SK-N-SH (cell line): ENCODE data around the gene TNK2.

Experiments
- CHD2 ChIP-seq: fragments of 150-350 bp; IDR thresholded peaks from 2 replicates; pipeline ENCODE4 v1.6.1; 2018; ENCODE audit warnings: low read length; ENCODE audit not compliant: partially characterized antibody
- POLR2AphosphoS5 ChIP-seq: IDR thresholded peaks from 2 replicates; pipeline ENCODE4 v1.6.1; 2012; ENCODE audit warnings: low read depth, low read length
- RCOR1 ChIP-seq: fragments of 150-350 bp; IDR thresholded peaks from 2 replicates; pipeline ENCODE4 v1.6.1; 2017; ENCODE audit warnings: antibody characterized with exemption, low read length
- SMC3 ChIP-seq: IDR thresholded peaks from 2 replicates; pipeline ENCODE4 v1.6.1; 2012; ENCODE audit warnings: low read depth, low read length, improper control_type of control experiment
- TF ChIP-seq, protein P1 (sequence below): IDR thresholded peaks from 2 replicates; pipeline ENCODE4 v1.6.1; 2012; ENCODE audit warnings: mild to moderate bottlenecking, low read depth, low read length, moderate library complexity
- TF ChIP-seq, protein P2 (sequence below): IDR thresholded peaks from 2 replicates; pipeline ENCODE4 v1.4.0; 2012; ENCODE audit warnings: low read depth, borderline replicate concordance

DNA sequence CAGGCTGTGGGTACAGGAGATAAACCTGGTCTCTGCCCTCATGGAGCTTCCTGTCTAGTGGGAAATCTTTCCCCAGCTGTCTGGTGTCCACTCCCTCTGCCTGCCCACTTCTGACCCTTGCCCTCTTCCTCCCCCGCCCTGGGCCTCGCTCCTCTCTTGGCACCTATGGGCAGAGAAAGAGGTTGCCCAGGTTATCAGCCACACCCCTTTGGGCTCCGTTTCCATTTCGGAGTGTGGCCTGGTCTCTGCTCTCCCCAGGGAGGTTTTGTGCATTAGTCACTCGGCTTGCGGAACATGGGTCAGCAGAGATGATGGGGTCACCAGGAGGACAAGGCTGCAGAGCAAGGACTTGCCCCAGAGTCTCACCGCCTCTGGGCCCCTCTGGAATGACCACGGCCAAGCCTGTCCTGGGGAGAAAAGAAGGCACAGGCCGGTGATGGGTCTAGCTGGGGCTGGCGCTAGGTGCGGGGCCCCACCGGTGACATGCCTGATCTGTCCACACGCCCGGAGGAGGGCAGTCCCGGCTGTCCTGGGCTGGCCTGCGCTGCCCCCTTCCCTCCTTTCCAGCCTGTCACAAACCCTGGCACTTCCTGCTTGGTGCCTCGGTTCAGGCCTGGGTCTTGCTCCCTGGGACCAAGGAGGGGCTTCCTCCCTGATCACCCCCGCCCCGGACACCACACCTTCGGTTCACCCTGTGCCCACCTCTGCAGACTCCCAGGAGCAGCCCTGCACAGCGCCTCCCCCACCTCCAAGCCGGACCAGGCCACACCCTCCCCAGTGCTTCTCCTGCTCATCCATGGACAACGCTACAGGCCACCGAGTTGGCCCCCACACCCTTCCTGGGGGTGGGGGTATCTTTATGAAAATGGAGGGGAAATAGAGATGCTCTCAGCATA lies 61.0 kb downstream of the TNK2 start:
- no peak for TF ChIP-seq CHD2
- TF ChIP-seq, protein P1, sequence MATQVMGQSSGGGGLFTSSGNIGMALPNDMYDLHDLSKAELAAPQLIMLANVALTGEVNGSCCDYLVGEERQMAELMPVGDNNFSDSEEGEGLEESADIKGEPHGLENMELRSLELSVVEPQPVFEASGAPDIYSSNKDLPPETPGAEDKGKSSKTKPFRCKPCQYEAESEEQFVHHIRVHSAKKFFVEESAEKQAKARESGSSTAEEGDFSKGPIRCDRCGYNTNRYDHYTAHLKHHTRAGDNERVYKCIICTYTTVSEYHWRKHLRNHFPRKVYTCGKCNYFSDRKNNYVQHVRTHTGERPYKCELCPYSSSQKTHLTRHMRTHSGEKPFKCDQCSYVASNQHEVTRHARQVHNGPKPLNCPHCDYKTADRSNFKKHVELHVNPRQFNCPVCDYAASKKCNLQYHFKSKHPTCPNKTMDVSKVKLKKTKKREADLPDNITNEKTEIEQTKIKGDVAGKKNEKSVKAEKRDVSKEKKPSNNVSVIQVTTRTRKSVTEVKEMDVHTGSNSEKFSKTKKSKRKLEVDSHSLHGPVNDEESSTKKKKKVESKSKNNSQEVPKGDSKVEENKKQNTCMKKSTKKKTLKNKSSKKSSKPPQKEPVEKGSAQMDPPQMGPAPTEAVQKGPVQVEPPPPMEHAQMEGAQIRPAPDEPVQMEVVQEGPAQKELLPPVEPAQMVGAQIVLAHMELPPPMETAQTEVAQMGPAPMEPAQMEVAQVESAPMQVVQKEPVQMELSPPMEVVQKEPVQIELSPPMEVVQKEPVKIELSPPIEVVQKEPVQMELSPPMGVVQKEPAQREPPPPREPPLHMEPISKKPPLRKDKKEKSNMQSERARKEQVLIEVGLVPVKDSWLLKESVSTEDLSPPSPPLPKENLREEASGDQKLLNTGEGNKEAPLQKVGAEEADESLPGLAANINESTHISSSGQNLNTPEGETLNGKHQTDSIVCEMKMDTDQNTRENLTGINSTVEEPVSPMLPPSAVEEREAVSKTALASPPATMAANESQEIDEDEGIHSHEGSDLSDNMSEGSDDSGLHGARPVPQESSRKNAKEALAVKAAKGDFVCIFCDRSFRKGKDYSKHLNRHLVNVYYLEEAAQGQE: no peak
- TF ChIP-seq POLR2AphosphoS5: no peak
- no peak for TF ChIP-seq RCOR1
- TF ChIP-seq, protein P2, sequence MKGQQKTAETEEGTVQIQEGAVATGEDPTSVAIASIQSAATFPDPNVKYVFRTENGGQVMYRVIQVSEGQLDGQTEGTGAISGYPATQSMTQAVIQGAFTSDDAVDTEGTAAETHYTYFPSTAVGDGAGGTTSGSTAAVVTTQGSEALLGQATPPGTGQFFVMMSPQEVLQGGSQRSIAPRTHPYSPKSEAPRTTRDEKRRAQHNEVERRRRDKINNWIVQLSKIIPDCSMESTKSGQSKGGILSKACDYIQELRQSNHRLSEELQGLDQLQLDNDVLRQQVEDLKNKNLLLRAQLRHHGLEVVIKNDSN: no peak
- TF ChIP-seq SMC3: no peak
